Activated CD8-positive, alpha-beta T cell treated with anti-CD3 and anti-CD28 coated beads, Interleukin-2, amount 10 ng/mL, durations not matched to agents 7 days and 5 days (primary cell): Measurements from ENCODE around the gene PML. TPM values are rescaled to one million over a fixed set of nuclear protein-coding genes. Genes with fewer than 3 reads are reported as not detected.

Experiments used
- ATAC-seq: fragments of 150-1000 bp; cut with Tn5 transposase; one replicate; pipeline ENCODE4 v1.10.0; 2021; ENCODE audit warnings: moderate library complexity
- CTCF ChIA-PET: fragments of 350-600 bp; sonication (Branson Sonifier 250); formaldehyde crosslinking; loops from one replicate; lab custom pipeline; 2021; ENCODE audit warnings: antibody characterized with exemption; lab: Charles Lee
- POLR2A ChIA-PET: fragments of 350-600 bp; sonication (Branson Sonifier 250); formaldehyde crosslinking; loops from one replicate; lab custom pipeline; 2021; ENCODE audit warnings: antibody characterized with exemption; lab: Charles Lee
- DNase-seq: peaks from one replicate; pipeline ENCODE4 v3.0.0-alpha.2; 2020
- H3K27ac Mint-ChIP-seq: one replicate; pipeline ENCODE4 v1.8.0; 2021; ENCODE audit warnings: mild to moderate bottlenecking, mixed read lengths
- H3K27me3 Mint-ChIP-seq: one replicate; pipeline ENCODE4 v1.8.0; 2021; ENCODE audit warnings: low read depth, mixed read lengths
- H3K36me3 Mint-ChIP-seq: one replicate; pipeline ENCODE4 v1.8.0; 2021; ENCODE audit warnings: low read depth, mixed read lengths
- H3K4me1 Mint-ChIP-seq: one replicate; pipeline ENCODE4 v1.8.0; 2021; ENCODE audit warnings: low read depth, mixed read lengths
- H3K4me3 Mint-ChIP-seq: one replicate; pipeline ENCODE4 v1.8.0; 2021; ENCODE audit warnings: mild to moderate bottlenecking, mixed read lengths
- H3K9me3 Mint-ChIP-seq: one replicate; pipeline ENCODE4 v1.8.0; 2022; ENCODE audit warnings: mixed read lengths; ENCODE audit not compliant: insufficient read depth
- total RNA-seq, 2 experiments: library from RNA; stranded (reverse); gene quantifications; one replicate each; pipeline ENCODE4 v1.2.3, GENCODE V29; 2021

The PML gene
- total RNA-seq, 2 experiments from 2014 or later: 108 to 115 TPM

DNA sequence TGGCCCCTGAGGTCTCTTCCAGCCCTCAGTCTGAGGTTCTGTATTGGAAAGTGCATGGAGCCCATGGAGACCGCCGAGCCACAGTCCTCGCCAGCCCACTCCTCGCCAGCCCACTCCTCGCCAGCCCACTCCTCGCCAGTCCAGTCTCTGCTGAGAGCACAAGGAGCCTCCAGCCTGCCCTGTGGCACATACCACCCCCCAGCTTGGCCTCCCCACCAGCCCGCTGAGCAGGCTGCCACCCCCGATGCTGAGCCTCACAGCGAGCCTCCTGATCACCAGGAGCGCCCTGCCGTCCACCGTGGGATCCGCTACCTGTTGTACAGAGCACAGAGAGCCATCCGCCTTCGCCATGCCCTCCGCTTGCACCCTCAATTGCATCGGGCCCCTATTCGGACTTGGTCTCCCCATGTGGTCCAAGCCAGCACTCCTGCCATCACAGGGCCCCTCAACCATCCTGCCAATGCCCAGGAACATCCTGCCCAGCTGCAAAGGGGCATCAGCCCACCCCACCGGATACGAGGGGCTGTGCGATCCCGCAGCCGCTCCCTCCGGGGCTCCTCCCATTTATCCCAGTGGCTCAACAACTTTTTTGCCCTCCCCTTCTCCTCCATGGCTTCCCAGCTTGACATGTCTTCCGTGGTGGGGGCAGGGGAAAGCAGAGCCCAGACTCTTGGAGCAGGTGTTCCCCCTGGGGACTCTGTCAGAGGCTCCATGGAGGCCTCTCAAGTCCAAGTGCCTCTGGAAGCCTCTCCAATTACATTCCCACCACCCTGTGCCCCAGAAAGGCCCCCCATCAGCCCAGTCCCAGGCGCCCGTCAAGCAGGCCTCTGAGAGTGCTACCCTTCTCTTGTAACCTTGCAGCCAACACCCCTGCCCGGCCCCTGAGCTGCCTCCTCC lies 40.9 kb downstream of the PML start:
- ChIA-PET POLR2A (no interaction called here), CTCF (interaction anchor here (1.6 to 1.8 kb wide), 2 partner anchors 12 to 62 kb away, joined by 8 to 11 read pairs; no protein-coding TSS in a partner anchor)
- ATAC-seq (no peak), DNase-seq (no peak)
- H3K36me3 Mint-ChIP-seq: peaks cover 56% of the 10 kb centered on the region
- no peaks in the 10 kb centered on the region for H3K9me3 Mint-ChIP-seq
- H3K4me1 Mint-ChIP-seq: peaks cover 4% of the 10 kb centered on the region
- no peak overlapping the region for H3K4me3 Mint-ChIP-seq
- no peaks in the 10 kb centered on the region for H3K27me3 Mint-ChIP-seq
- no peak overlapping the region for H3K27ac Mint-ChIP-seq

DNA sequence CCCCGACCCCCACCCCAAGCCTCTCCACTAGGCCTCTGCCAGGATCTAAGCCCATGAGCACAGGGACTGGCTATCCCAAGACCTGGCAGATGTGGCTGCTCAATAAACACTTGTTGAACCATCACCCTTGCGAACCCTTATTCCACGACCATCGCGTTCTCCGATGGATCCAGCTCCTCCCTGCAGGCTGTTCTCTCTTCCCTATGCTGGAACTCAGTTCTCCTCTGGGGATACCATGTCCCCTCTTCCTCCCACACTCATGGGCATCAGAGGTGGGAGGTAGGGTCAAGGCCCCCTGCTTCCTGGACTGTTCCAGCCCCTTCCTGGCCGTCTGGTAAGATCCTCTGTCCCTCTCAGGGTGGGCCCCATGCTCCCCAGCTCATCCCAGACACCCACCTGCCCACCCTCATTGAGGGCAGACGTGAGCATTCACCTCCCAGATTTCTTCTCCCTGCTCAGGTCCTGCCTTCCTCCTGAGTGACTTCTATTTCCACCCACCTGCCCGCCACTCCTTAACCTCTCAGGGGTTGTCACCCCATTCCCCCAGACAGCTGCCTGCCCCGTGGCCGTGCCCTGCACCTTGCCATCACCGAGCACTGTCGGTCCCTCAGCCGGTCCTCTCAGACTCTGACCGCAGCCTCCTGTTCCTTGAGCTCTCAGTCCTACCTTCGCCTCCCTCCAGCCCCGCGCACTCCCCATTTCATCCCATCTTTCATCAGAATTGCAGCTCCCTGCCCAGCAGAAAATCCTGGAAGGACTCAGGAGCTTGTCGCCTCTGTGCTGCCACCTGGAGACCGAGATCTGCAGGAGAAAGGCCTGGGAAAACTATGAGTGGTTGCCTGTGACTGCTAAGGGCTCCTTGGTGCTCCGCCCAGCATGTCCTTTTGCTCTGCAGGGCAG lies 42.0 kb downstream of the PML start:
- peaks cover 47% of the 10 kb centered on the region for H3K36me3 Mint-ChIP-seq
- CTCF ChIA-PET: interaction anchor here (0.6 to 1.8 kb wide), 4 partner anchors 9 to 85 kb away, joined by 3 to 11 read pairs (median 6); no protein-coding TSS in a partner anchor
- POLR2A ChIA-PET: interaction anchor here (0.6 kb wide), 1 partner anchor 9 kb away, joined by 3 read pairs; no protein-coding TSS in a partner anchor

DNA sequence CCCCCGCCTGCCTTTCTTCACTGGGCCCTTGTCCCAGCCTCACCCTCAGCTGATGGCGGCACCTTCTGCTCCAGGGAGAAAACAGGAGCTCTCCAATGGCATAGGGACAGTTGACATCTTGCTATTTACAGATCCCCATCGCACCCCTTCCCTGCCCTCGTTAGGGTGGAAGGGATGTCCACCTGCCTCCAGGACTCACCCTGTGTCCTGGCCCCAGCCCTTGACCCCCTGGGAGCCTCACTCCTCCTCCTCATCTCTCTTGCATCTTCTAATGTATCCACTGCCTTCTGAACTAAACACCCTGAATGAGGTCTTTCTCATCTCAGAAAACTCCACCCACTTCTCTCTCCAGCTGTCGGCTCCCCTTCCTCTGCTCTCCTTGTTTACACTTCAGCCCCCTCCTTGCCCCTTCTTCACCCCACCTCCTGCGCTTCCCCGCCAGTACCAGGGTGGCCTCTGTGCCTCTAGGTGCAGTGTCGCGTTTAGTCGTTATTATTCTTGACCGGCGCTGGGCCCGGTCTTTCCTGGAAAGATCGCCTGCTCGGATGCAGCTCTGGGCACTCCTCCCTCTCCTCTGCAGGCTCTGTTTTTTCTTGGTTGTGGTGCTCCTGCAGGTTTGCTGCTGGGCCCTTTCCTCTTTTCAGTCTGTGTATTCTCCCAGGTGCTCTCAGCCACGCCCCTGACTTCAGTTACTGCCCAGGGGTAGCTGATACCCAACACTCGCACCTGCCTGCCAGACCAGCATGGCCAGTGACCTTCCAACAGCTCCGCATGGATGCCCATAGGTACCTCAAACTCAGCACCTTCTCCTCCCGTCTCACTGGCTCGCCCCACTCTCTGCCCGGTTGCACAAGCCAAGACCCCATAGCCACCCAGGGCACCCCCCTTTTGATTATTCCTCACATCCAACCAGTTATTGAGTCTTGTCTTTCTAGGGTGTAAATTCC lies 42.9 kb downstream of the PML start:
- POLR2A ChIA-PET: no interaction called here
- H3K9me3 Mint-ChIP-seq: no peaks in the 10 kb centered on the region
- H3K36me3 Mint-ChIP-seq: peaks cover 42% of the 10 kb centered on the region
- no peaks in the 10 kb centered on the region for H3K27me3 Mint-ChIP-seq
- ATAC-seq: no peak
- DNase-seq: no peak
- H3K4me3 Mint-ChIP-seq: no peak overlapping the region
- CTCF ChIA-PET: interaction anchor here (0.6 to 17.4 kb wide), 7 partner anchors 10 to 475 kb away, joined by 3 to 177 read pairs (median 6); no protein-coding TSS in a partner anchor
- H3K4me1 Mint-ChIP-seq: peaks cover 4% of the 10 kb centered on the region
- no peak overlapping the region for H3K27ac Mint-ChIP-seq

More for the DNA sequence above, 42.0 kb downstream of the PML start:
- Mint-ChIP-seq H3K9me3 (no peaks in the 10 kb centered on the region), H3K27me3 (no peaks in the 10 kb centered on the region), H3K4me3 (no peak overlapping the region), H3K4me1 (peaks cover 4% of the 10 kb centered on the region), H3K27ac (peak overlapping the region; percentile 5)
- DNase-seq (no peak), ATAC-seq (no peak)

DNA sequence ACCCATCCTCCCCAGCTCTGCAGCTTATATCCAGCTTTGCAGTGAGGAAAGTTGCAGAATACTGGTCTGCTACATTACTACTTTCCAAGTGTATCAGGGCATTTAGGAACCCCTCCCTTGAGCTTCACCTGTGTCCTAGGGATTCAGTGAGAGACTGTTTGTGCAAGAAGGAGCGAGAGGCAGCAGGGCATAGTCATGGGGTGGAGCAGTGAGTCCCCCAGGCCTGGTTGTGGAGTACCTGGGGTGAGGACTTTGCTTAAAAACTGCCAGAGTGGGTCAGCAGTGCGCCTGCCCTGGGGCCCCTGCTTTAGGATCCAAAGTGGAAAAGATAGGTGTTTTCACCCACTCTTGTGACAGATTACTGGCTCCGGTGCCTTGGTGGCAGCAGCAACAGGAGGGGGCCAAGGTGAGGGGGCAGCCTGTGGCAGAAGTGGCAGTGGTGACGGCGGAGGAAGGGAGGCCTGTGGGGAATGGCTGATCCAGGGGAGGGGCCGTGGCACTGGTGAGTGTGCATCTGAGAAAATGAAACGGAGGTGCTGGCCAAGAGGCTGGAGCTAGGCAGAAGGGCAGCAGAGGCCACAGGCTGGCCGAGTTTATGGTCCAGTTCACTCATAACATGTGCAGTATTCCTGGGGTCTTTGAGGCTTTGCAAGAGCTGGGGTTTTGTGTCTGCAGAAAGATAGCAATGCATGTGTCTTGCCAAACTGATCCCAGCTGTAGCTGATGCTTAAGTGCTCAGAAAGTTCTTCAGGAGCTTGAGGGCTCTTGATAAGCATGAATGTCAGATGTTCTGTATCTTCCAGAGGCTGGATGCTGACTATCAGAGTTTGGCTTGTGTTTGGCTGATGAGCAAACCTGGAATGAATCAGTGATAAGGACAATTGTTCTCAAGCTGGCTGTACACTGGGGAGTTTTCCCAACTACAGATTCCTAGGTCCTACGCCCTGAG lies 44.5 kb downstream of the PML start:
- no peak for DNase-seq

DNA sequence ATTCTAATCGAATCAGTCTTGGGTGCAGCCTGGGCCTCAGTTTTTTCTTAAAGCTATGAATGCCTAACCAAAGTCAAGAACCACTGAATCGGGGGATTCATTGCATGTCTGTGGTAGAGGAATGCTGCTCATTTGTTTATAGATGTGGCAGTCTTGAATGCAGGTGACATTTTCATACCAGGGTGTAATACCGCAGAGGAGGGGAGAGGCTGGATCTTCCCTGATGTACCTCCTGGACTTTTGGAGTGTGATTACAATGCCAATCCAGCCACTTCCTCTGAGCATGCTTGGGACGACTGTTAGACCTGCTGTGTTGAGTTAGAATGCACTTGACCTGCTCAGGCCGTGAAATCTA lies 45.1 kb downstream of the PML start:
- ATAC-seq: no peak
- no peak for DNase-seq
- Mint-ChIP-seq H3K27ac (no peak overlapping the region), H3K9me3 (no peaks in the 10 kb centered on the region), H3K27me3 (no peaks in the 10 kb centered on the region), H3K36me3 (peaks cover 39% of the 10 kb centered on the region), H3K4me1 (no peaks in the 10 kb centered on the region), H3K4me3 (no peak overlapping the region)
- CTCF ChIA-PET: interaction anchor here (1.2 to 17.4 kb wide), 2 partner anchors 9 to 67 kb away, joined by 7 to 177 read pairs; no protein-coding TSS in a partner anchor
- POLR2A ChIA-PET: interaction anchor here (1.0 kb wide), 1 partner anchor 10 kb away, joined by 3 read pairs; no protein-coding TSS in a partner anchor

More for the DNA sequence above, 44.5 kb downstream of the PML start:
- Mint-ChIP-seq H3K27me3 (no peaks in the 10 kb centered on the region), H3K36me3 (peaks cover 43% of the 10 kb centered on the region), H3K4me1 (no peaks in the 10 kb centered on the region), H3K27ac (peak overlapping the region; percentile 26), H3K9me3 (no peaks in the 10 kb centered on the region), H3K4me3 (no peak overlapping the region)
- ChIA-PET POLR2A (interaction anchor here (1.0 kb wide), 1 partner anchor 9 kb away, joined by 3 read pairs; no protein-coding TSS in a partner anchor), CTCF (interaction anchor here (1.1 to 17.4 kb wide), 3 partner anchors 9 to 66 kb away, joined by 6 to 177 read pairs (median 7); no protein-coding TSS in a partner anchor)
- no peak for ATAC-seq

DNA sequence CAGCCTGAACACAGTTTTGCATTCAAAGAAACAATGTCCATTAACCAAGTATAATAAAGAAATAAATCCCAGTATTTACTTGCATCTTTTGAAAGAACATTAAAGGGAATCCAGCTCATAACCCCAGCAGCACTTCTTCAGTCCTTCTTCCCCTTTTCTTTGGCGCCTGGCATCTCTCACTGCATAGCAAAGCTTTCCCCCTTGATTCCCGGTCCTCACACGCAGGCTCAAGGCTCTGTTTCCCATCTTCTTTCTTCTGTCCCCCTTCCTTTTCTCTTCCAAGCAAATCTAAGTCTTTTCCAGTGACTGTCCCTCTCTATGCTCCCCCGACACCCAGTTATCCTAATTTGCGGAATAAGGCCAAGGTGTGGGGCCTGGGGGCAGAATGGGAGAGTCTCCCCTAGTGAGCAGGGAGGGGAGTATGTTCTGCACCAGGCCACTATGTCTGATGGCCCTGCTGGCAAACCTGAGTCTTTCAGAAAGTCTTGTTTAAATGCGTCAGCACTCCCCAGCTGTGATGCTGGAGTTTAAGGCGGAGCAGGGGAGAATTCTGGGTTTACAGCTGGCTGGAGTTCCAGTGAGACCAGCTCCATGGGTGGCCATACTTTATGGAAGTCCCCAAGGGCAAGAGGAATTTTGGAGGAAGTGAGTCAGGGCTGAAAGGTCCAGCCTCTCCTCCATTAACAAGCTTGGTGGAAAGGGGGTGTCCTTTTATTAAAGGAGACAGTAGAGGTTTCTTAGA lies 45.8 kb downstream of the PML start:
- Mint-ChIP-seq H3K4me3 (no peak overlapping the region), H3K36me3 (peaks cover 38% of the 10 kb centered on the region), H3K9me3 (no peaks in the 10 kb centered on the region), H3K27me3 (no peaks in the 10 kb centered on the region), H3K27ac (no peak overlapping the region), H3K4me1 (no peaks in the 10 kb centered on the region)
- POLR2A ChIA-PET: no interaction called here
- CTCF ChIA-PET: interaction anchor here (1.1 to 17.4 kb wide), 4 partner anchors 8 to 89 kb away, joined by 3 to 177 read pairs (median 6); no protein-coding TSS in a partner anchor
- DNase-seq: no peak
- no peak for ATAC-seq

DNA sequence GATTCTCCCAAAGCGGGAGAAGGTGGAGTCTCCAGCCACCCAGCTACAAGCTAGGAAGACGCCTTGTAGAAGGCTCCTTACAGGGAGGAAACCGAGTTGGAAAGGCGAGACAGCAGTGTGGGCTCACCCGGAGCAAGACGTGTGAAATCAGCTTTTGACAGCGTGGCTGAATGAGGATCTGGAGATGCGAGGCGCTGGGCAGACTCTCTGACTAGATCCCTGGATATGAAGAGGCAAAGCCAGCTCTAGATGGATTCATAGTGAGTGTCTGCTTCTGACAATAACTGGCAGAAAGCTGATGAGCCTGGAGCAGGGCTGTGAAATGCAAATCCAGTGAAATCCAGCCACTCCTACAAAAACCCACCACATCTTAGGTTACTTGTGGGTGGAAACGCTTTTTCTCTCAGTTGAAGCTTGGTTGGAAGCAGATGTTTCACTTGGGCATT lies 46.8 kb downstream of the PML start:
- no peak for DNase-seq
- no peaks in the 10 kb centered on the region for H3K4me1 Mint-ChIP-seq
- CTCF ChIA-PET: interaction anchor here (2.2 to 17.4 kb wide), 2 partner anchors 13 to 69 kb away, joined by 4 to 177 read pairs; no protein-coding TSS in a partner anchor
- H3K4me3 Mint-ChIP-seq: no peak overlapping the region
- H3K27ac Mint-ChIP-seq: no peak overlapping the region
- H3K36me3 Mint-ChIP-seq: peaks cover 28% of the 10 kb centered on the region
- POLR2A ChIA-PET: interaction anchor here (0.8 kb wide), 1 partner anchor 71 kb away, joined by 3 read pairs; no protein-coding TSS in a partner anchor
- H3K9me3 Mint-ChIP-seq: no peaks in the 10 kb centered on the region
- no peak for ATAC-seq
- H3K27me3 Mint-ChIP-seq: no peaks in the 10 kb centered on the region

DNA sequence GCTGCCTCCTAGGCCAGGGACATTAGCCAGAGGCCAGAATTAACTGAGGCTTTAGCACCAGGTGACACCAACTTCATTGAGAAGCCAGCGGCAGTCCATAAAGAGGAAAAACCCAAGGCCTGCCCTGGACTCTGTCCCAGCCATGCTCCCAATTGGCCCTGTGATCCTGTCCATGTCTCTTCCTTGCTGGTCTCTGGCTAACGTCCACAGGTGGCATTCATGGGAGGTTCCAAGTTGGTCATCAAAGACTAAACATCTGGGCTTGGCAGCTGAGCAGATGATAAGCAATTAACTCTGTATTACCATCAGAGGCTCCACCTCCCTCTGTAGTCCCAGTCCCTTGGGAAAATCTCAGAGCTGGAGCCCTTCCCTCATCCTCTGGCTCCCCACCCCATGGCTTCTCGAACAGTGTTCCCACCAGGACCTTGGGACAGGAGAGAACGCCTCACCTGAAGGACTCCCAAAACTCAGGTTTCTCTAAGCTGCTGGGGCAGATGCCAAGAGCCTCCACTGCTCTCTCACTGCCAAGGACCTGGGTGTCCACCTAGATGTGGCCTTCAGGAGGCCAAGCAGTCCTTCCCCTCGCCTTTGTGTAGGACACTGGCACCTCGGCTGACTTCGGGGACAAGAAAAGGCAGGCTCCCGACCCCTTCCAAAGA lies 47.4 kb downstream of the PML start:
- Mint-ChIP-seq H3K9me3 (no peaks in the 10 kb centered on the region), H3K36me3 (peaks cover 22% of the 10 kb centered on the region), H3K27me3 (no peaks in the 10 kb centered on the region), H3K27ac (peak overlapping the region; percentile 69), H3K4me3 (no peak overlapping the region), H3K4me1 (no peaks in the 10 kb centered on the region)
- DNase-seq (no peak), ATAC-seq (no peak)
- ChIA-PET POLR2A (interaction anchor here (0.8 kb wide), 1 partner anchor 72 kb away, joined by 3 read pairs; no protein-coding TSS in a partner anchor), CTCF (interaction anchor here (2.2 to 17.4 kb wide), 2 partner anchors 12 to 69 kb away, joined by 4 to 177 read pairs; no protein-coding TSS in a partner anchor)
